HepG2 (cell line): ENCODE data around the gene FMNL2.

Experiments
- HOMEZ ChIP-seq: IDR thresholded peaks from 2 replicates; pipeline ENCODE4 v1.6.1; 2016; ENCODE audit warnings: low read depth
- MAFF ChIP-seq: IDR thresholded peaks from 2 replicates; pipeline ENCODE4 v1.6.1; 2011; ENCODE audit warnings: low read depth, low read length, improper control_type of control experiment
- NFE2L2 ChIP-seq: fragments of 150-350 bp; IDR thresholded peaks from 2 replicates; pipeline ENCODE4 v1.6.1; 2014; ENCODE audit warnings: low read length
- NFYB ChIP-seq: sonication (generic); formaldehyde crosslinking; IDR thresholded peaks from 2 replicates; pipeline ENCODE4 v1.4.0; 2020; ENCODE audit warnings: missing genetic modification reagents
- TARDBP ChIP-seq: sonication (generic); formaldehyde crosslinking; IDR thresholded peaks from 2 replicates; pipeline ENCODE4 v1.8.0; 2022; ENCODE audit warnings: mild to moderate bottlenecking, missing genetic modification reagents
- THAP7 ChIP-seq: sonication (generic); formaldehyde crosslinking; IDR thresholded peaks from 2 replicates; pipeline ENCODE4 v1.8.1; 2023; ENCODE audit warnings: mild to moderate bottlenecking, missing genetic modification reagents
- ZBTB20 ChIP-seq: sonication (generic); formaldehyde crosslinking; IDR thresholded peaks from 2 replicates; pipeline ENCODE4 v1.8.1; 2023; ENCODE audit warnings: missing genetic modification reagents, low read depth, mild to moderate bottlenecking, borderline replicate concordance
- ZNF318 ChIP-seq: sonication (generic); formaldehyde crosslinking; IDR thresholded peaks from 2 replicates; pipeline ENCODE4 v1.4.0; 2020; ENCODE audit warnings: mild to moderate bottlenecking, missing genetic modification reagents
- ZNF850 ChIP-seq: sonication (generic); formaldehyde crosslinking; conservative IDR thresholded peaks from 2 replicates; pipeline ENCODE4 v1.9.0; 2021; ENCODE audit warnings: mild to moderate bottlenecking, missing genetic modification reagents

GRCh38 chr2:152644189-152644873, 309.4 kb downstream of the FMNL2 start:
- TF ChIP-seq HOMEZ (CRISPR knock-in tag) (no peak), ZBTB20 (CRISPR knock-in tag) (no peak), MAFF (no peak), NFE2L2 (no peak), NFYB (no peak), THAP7 (CRISPR knock-in tag) (no peak), ZNF318 (CRISPR knock-in tag) (no peak), ZNF850 (no peak), TARDBP (no peak)
